ENCODE results near the gene APOM. TPM values are rescaled to one million over a fixed set of nuclear protein-coding genes. Genes with fewer than 3 reads are reported as not detected.

Gene APOM
- total RNA-seq, 4 donors from 2014 or later, result 1.8 to 7.9 (median 2.4) TPM

DNA sequence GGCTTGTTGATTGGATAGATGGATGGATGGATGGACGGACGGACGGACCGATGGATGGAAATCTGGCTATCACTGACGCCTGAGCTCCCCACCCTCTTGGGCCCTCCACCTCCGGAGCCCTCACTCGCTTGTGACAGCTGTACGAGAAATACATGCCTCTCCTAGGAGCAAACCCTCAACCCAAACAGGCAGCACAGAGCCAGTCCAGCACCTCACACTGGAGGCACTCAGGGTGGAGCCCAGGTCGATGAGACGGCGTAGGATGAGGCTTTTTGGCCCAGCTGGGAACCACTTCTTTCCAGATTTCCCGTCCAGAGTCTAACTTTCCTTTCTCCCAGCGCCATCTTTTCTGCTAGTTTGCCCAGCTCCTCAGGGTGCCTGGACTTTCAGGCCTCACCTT is 27.9 kb downstream of the APOM start:
- intact Hi-C loops (cut with DNase I; ENCODE audit: low total_unique reads) (no loop called here), in situ Hi-C loops (cut with MboI; ENCODE audit: low sequenced_read_pairs in 4 of 4) (loop anchor here in 3 of 4 donors (5.0 to 25.0 kb wide), 3 partner anchors 84 to 279 kb away; partner anchors contain the start of genes DXO (in 1 of the 3), NELFE (in 1 of the 3) and SKIC2 (in 1 of the 3))
- H3K4me3 ChIP-seq, result no peak overlapping the region
- peaks cover 13% of the 10 kb centered on the region in 2 donors for H3K4me1 ChIP-seq
- no peak overlapping the region for H3K27ac ChIP-seq
- no peak for TF ChIP-seq CTCF (IDR thresholded peaks at IDR 0.05 in 4 of 5, conservative IDR thresholded peaks at IDR 0.05 in 1 of 5)
- no peaks in the 10 kb centered on the region for H3K9me3 ChIP-seq
- no peaks in the 10 kb centered on the region for H3K27me3 ChIP-seq
- H3K36me3 ChIP-seq, result peaks cover 0 to 38% of the 10 kb centered on the region in 2 donors
- DNase-seq (no peak), ATAC-seq (no peak)

GRCh38 chr6:31686483-31686882 is 30.8 kb downstream of the APOM start:
- in situ Hi-C loops (cut with MboI; ENCODE audit: low sequenced_read_pairs in 4 of 4), result loop anchor here in 2 of 4 donors (5.0 to 25.0 kb wide), 3 partner anchors 86 to 276 kb away; partner anchors contain the start of genes DXO (in 1 of the 2), NELFE (in 1 of the 2) and SKIC2 (in 1 of the 2)
- H3K4me3 ChIP-seq, result no peak overlapping the region
- DNase-seq (no peak), ATAC-seq (no peak)
- peaks cover under 1 to 2% of the 10 kb centered on the region in 2 donors for H3K4me1 ChIP-seq
- H3K27ac ChIP-seq, result no peak overlapping the region
- H3K27me3 ChIP-seq, result no peaks in the 10 kb centered on the region
- H3K36me3 ChIP-seq, result peaks cover 0 to 67% of the 10 kb centered on the region in 2 donors
- TF ChIP-seq POLR2A (IDR thresholded peaks at IDR 0.05) (no peak), CTCF (IDR thresholded peaks at IDR 0.05 in 4 of 5, conservative IDR thresholded peaks at IDR 0.05 in 1 of 5) (no peak)
- no peaks in the 10 kb centered on the region for H3K9me3 ChIP-seq
- intact Hi-C loops (cut with DNase I; ENCODE audit: low total_unique reads), result no loop called here

GRCh38 chr6:31687321-31687720 is 31.6 kb downstream of the APOM start:
- H3K36me3 ChIP-seq, result peaks cover 0 to 75% of the 10 kb centered on the region in 2 donors
- in situ Hi-C loops (cut with MboI; ENCODE audit: low sequenced_read_pairs in 4 of 4), result loop anchor here in 2 of 4 donors (5.0 to 25.0 kb wide), 3 partner anchors 85 to 275 kb away; partner anchors contain the start of genes DXO (in 1 of the 2), NELFE (in 1 of the 2) and SKIC2 (in 1 of the 2)
- H3K27me3 ChIP-seq, result no peaks in the 10 kb centered on the region
- no peaks in the 10 kb centered on the region for H3K9me3 ChIP-seq
- DNase-seq (no peak), ATAC-seq (no peak)
- TF ChIP-seq CTCF (IDR thresholded peaks at IDR 0.05 in 4 of 5, conservative IDR thresholded peaks at IDR 0.05 in 1 of 5), result no peak
- no peak for TF ChIP-seq POLR2A (IDR thresholded peaks at IDR 0.05)
- intact Hi-C loops (cut with DNase I; ENCODE audit: low total_unique reads), result no loop called here
- no peak overlapping the region for H3K27ac ChIP-seq
- no peak overlapping the region for H3K4me3 ChIP-seq
- no peaks in the 10 kb centered on the region for H3K4me1 ChIP-seq

DNA sequence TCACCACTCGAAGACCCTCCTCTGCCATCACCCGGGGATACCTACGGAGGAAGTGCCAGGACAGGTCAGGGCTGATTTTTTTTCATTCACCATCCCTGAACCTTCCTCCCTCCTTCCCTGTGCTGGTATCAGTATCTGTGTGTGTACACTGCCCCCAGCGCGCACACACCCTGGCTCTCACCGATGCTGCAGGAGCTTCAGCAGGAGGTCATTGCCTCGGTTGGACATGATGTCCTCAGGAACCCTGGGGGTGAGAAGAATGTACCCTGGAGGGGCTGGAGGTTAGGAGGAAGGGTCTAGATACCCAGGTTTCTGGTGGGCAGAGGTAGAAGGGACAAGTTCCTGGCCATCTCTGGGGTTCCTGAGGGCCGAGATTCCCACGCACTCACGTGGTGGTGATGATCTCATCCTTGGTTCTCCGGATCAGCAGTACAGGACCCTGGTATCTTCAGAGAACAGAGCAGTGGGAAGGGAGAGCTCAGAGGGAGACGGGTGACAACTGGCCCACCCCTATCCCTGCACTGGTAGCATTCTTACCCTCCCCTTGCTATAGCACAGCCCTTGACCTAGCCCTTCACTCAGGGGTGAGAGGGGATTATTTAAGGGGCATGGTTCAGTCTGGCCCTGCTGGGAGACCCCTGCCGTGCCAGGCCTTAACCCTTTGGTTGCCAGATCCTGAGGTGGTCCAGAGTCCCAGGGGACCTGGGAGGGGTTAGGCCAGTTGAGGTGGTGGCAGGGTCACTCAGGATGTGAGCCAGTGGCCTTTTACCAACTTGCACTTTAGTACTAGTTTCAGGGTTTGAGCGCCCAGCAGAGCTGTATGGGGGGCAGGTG is 32.4 kb downstream of the APOM start:
- in situ Hi-C loops (cut with MboI; ENCODE audit: low sequenced_read_pairs in 4 of 4), result loop anchor here in 2 of 4 donors (5.0 to 25.0 kb wide), 3 partner anchors 84 to 274 kb away; partner anchors contain the start of genes DXO (in 1 of the 2), NELFE (in 1 of the 2) and SKIC2 (in 1 of the 2)

More for the DNA sequence above, 32.4 kb downstream of the APOM start:
- Histone ChIP-seq H3K36me3 (peaks cover 0 to 83% of the 10 kb centered on the region in 2 donors), H3K4me3 (no peak overlapping the region), H3K4me1 (no peaks in the 10 kb centered on the region), H3K27me3 (no peaks in the 10 kb centered on the region), H3K27ac (no peak overlapping the region), H3K9me3 (no peaks in the 10 kb centered on the region)
- no peak for DNase-seq
- no peak for ATAC-seq
- TF ChIP-seq CTCF (IDR thresholded peaks at IDR 0.05 in 4 of 5, conservative IDR thresholded peaks at IDR 0.05 in 1 of 5) (no peak), POLR2A (IDR thresholded peaks at IDR 0.05) (no peak)
- intact Hi-C loops (cut with DNase I; ENCODE audit: low total_unique reads), result no loop called here
